NCI-H1092 (cell line): ENCODE measurements around the gene ANKRD33B.
"Not testable (repeated sequence)": the region's sequence is repeated elsewhere in the genome, so short reads cannot be mapped to it uniquely, and the experiment has no call there.

ENCODE experiments used
- DNase-seq: peaks from one replicate; lab custom pipeline; 2025; lab: John Stamatoyannopoulos, UW

Gene ANKRD33B

DNA sequence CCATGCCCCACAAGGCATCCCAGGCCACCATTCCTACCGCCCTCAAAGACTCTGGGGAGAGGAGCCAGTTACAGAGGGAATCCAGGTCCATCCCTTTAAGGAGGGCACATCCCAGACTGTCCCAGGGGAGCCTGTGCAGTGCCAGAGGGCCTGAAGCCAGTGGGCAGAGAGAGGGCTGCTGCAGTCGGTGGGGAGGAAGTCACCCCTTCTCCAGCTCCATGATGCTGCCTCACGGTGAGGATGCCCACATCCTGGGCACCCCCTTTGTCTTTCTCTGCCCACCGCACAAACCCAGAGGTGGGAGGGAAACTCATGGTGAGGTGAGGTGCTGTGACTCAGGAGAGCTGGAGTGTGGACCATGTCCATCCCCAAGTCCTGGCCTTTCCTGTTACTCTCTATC lies 26.2 kb upstream of the ANKRD33B start:
- DNase-seq, result no peak

DNA sequence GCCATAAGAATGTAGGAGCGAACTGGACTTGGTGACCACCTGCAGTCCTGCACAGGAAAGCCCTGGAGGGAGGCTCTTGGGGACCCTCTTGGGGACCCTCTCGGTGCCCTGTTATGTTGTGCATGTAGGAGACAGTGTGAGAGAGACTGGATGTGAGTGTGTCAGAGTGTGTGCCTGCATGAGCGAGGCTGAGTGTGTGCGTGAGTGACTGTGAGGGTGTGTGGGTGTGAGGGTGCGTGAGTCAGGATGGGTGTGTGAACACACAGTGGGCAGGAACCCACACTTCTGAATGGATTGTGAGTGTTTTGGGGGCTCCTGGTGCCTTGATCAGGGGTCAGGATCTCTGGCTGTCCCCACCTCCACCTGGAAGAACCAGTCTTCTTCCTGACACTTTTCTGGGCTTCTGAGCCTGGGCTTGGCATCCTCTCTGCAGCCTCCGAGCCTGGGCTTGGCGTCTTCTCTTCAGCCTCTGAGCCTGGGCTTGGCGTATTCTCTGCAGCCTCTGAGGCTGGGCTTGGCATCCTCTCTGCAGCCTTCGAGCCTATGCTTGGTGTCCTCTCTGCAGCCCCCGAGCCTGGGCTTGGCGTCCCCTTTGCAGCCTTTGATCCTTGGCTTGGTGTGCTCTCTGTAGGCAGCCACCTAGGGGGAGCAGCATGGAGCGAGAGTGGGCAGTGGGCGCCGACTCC lies 25.6 kb upstream of the ANKRD33B start:
- no peak for DNase-seq

DNA sequence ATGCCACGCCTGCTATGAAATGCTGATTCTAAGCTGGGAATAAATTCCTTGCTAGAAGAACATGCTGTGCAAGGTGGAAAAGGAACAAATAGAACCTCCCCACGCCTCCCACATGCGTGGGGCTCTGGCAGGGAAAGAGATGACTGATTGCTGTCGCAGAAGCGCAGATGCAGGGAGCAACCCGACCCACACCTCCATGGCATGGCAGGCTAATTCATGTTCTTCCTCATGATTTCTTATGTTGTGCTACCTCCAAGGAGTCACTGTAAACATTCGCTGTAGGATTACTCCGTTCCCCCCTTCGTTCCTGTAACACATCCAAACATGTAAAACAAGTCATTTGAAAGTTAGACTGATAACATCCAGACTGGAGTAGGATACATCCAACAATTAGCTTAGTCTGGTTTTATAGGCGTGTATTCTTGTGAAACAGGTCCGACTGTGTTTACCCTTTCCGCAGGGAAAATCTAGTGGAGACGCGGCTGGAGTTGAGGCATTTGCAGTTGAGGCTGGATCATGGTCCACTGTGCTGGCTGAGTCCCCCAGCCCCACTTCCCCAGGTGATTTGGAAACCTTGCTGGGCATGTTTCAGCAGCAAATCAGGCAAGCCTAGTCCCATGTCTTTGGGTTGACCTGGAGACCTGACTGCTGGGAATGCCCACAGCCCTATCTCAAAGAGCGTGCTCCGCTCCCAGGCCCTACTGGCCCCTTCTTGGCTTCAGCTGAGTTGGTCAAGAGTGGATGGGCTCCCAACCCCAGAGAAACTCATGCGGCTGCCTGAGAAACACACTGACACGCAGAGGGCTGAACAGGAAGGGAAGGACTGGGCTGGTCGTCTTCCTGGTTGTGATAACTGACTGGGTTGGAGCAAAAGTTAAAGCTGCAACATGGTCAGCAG lies 24.8 kb upstream of the ANKRD33B start:
- DNase-seq, result no peak

DNA sequence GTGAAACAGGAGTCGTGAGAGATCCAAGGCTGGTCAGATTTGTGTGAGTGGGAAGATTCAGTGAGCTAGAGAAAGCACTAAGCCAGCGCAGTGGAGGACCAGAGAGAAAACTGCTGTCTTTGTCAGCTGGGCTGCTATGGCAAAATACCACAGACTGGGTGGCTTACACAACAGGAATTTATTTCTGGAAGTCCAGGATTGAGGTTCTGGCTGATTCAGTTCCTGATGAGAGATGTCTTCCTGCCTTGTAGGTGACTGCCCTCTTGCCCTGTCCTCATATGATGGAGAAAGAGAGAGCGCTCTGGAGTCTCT lies 24.2 kb upstream of the ANKRD33B start:
- DNase-seq, result no peak

DNA sequence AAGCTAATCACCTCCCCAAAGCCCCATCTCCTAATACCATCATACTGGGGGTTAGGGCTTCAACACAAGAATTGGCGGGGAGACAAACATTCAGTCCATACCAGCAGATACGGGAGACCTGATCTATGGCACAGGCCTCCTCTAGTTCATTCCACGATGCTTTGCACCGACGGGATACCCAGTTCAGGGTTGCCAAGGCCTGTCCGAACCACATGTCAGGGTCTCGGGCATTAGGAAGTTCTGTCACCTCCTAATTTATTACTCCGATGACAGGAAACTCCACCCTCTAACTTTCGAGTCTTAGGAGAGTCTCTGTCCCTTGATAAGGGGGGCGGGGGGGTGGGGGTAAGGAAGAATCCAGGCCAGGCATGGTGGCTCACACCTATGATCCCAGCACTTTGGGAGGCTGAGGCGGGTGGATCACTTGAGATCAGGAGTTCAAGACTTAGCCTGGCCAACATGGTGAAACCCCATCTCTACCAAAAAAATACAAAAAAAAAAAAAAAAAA lies 23.8 kb upstream of the ANKRD33B start:
- DNase-seq, result no peak

DNA sequence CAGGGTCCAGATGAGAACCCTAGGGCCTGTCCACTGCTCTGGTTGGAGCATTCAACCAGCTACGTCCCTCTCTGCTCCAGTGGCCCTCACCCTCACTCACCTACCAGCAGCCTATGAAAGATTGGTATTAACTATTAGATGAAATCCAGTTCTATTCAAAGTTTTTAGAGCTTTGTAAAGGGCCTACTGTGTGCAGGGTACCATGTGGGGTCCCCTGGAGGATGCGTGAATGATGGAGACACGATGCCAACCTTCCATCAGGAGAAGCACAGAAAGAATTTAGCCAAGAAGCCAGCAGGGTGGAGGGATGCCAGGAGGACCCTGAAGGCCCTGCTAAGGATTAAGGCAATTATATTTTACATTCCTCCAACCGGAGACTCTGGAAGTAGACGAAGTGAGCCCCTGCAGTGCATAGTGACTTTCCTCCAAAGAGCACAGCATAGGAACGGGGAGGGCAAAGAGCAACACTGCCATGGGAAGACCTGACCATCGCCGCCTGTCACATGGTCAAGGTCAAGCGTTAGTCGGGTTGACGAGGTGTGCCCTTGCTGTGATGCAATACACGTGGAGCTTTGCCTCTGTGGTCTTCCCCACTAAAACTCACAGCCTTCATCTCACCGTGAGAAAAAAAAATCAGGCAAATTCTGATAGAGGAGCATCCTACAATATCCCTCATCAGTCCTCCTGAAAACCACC lies 22.8 kb upstream of the ANKRD33B start:
- no peak for DNase-seq

DNA sequence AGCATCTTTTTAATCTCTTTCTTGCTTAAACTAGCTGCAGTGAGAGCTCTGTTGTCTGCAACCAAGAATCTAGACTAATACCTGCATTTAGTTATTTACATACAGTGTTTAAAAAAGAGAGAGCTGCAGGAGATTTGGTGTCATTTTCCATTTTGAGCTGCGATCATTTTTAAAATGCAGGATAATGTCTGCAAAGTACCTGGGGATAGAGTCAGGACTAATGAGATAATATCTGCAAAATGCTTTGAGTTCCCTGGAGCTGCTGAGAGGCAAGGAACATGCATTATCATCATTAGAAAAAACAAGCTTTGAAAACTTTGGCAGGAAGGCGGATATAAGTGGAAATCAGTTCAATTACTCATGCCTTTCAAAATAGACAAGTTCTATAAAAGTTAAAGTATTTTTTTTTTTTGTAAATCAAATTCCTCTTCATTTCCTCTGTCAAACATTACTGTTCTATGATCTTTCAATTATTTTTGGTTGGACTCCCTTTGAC lies 21.8 kb upstream of the ANKRD33B start:
- DNase-seq, result no peak

DNA sequence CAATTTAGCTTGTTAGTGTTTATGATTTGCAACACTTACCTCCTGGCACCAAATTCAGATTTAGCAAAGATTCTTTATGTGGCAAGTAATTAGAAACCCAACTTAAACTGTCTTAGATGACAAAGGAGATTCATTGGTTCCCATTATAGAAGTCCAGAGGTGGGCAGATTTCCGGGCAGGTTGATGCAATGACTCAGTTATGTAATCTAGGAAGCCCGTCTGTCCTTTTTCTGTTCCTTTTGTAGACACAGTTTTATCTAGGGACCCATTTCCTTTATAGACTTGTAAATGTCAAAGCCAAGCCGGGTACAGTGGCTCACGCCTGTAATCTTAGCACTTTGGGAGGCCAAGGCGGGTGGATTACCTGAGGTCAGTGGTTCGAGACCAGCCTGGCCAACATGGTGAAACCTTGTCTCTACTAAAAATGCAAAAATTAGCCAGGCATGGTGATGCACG lies 20.3 kb upstream of the ANKRD33B start:
- DNase-seq, result no peak

DNA sequence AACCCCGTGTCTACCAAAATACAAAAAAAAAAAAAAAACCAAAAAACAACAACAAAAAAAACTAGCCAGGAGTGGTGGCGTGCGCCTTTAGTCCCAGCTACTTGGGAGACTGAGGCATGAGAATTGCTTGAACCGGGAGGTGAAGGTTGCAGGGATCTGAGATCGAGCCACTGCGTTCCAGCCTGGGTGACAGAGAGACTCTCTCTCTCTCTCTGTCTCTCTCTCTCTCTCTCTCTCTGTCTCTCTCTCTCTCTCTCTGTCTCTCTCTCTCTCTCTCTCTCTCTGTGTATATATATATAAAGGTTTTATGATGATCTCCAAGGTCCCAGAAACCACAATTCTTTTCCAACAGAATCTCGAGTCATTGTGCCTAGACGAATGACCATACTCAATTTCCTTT lies 18.8 kb upstream of the ANKRD33B start:
- DNase-seq, result no peak

DNA sequence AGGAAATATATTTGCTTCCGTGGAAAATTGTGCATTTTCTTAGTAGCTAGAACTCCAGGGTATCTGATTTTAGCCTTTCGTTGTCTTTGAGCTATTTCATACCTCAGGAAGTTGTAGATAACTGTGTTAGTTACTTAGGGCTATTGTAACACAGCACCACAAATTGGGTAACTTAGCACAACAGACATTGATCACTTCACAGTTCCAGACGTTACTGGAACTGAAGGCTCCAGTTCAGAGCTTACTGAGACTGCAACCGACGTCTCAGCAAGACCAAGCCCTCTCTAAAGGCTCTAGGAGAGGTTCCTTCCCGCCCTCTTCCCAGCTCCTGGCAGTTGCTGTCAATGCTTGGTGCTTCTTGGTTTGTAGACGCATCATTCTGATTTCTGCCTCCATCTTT lies 17.7 kb upstream of the ANKRD33B start:
- no peak for DNase-seq

DNA sequence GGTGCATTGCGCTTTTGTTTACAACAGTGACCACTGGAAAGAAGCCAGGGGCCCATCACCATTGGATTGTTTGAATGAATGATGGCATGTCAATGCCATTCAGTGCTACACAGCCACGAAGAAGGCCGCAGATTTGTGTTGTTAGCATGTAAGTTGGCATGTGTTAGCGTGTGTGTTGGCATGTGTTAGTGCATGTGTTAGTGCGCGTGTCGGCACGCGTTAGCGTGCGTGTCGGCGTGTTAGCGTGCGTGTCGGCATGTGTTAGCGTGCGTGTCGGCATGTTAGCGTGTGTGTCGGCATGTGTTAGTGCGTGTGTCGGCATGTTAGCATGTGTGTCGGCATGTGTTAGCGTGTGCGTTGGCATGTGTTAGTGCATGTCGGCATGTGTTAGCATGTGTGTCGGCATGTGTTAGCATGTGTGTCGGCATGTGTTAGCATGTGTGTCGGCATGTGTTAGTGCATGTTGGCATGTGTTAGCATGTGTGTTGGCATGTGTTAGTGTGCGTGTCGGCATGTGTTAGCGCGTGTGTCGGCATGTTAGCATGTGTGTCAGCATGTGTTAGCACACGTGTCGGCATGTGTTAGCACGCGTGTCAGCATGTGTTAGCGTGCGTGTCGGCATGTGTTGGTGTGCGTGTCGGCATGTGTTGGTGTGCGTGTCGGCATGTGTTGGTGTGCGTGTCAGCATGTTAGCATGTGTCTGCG lies 15.3 kb upstream of the ANKRD33B start:
- DNase-seq, result no peak

DNA sequence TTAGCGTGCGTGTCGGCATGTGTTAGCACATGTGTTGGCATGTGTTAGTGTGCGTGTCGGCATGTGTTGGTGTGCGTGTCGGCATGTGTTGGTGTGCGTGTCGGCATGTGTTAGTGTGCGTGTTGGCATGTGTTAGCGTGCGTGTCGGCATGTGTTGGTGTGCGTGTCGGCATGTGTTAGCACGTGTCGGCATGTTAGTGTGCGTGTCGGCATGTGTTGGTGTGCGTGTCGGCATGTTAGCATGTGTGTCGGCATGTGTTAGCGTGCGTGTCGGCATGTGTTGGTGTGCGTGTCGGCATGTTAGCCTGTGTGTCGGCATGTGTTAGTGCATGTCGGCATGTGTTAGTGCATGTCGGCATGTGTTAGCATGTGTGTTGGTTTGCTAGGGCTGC lies 14.8 kb upstream of the ANKRD33B start:
- DNase-seq, result not testable (repeated sequence)

DNA sequence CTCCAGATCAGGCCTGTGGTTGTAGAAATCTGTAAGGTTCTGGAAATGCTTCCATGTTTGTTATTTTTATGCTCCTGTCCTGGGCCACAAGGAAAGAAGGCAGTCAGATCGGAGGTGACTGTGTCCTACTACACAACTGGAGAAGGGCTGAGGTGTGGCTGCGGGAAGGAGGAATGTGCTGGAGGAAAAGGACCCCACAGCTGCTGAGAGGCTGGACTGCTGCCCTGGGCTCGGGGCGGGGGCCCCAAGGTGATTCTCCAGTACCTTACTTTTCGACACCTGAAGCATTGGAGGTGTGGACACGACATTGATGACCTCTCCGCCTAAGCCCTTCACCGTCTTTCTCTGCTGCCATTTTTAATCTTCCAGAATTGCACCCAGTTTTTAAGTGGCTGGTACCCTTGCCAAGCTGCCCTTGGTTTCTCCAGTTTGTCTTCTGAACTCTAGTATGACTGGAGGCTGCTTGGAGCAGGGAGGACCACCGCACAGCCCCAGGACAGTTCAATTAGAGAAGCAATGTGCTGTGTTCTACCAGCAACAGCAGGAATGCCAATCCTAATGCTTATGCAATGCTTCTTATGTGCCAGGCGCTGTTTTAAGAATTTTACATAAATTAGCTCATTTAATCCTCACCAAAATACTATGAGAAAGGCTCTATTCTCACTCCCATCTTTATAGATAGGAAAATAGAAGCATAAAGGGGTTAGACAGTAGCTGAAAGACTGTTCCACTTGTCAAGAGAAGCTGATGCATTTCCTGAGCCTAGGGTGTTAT lies 13.5 kb upstream of the ANKRD33B start:
- DNase-seq, result no peak

DNA sequence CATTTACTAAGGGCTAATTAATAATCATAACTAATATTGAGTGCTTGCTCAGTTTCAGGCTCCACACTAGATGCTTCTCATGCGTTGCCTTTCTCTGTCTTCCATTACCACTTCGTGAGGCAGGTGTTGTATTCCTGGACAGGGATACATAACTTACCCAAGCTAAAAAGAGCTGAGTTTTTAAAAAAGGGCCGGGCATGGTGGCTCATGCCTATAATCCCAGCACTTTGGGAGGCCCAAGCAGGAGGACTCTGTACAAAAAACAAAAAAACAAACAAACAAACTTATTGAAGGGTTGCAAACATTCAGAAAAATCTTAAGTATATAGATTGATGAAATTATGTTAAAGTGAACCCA lies 12.1 kb upstream of the ANKRD33B start:
- no peak for DNase-seq

DNA sequence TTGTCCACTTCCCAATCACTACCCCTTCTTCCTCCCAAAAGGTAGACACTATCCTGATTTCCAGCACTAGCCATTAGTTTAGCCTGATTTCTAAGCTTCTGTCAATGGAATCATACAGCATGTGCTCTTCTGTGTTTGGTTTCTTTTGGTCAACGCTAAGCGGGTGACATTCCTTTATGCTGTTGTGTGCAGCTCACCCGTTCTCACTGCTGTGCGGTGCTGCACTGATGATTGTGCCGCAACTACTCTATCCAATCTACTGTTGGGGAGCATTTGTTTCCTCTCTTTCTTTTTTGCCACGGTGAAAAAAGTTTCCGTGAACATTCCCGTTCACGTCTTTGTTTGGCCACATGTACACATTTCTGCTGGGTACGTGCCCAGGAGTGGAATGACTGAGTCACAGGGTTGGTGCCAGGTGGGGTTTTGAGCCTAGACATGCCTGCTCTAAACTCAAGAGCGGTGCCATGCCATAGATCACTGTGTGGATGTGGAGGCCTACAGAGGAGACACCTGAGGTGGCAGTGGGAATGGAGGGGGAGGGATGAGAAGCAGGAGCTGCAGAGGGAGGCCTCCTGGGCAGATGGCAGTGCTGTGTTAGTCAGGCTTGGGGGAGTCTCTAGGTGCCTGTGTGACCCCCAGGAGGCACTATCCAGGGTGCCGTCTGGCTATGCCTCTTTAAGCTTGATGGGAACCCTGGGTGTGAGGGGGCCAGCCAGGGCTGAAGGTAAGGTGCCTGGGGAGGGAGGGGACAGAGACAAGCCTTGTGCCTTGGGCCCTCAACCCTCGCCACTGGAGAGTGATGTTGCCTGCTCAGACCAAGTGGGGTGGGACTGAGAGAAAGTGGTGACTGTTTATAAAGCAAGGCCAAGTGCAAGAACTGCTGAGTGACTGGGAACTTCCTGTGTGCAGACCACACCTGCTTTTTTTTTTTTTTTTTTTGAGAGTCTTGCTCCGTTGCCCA lies 11.4 kb upstream of the ANKRD33B start:
- no peak for DNase-seq

DNA sequence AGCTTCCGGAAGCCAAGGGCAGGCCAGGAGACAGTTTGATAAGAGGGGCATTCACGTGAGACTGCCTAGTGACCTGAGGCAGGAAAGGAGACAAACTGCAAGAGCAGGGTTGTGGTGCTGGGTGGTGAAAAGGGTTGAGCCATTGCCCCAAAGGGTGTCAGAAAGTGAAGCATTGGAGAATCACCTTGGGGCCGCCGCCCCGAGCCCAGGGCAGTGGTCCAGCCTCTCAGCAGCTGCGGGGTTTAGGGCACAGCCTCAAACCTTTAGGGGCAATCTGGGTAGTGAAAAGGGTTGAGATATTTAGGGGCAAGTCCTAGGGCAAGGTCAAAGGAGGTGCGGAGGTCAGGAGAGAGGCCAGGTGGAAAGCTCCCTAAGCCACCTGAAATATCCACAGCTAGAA lies 10.4 kb upstream of the ANKRD33B start:
- DNase-seq, result no peak

DNA sequence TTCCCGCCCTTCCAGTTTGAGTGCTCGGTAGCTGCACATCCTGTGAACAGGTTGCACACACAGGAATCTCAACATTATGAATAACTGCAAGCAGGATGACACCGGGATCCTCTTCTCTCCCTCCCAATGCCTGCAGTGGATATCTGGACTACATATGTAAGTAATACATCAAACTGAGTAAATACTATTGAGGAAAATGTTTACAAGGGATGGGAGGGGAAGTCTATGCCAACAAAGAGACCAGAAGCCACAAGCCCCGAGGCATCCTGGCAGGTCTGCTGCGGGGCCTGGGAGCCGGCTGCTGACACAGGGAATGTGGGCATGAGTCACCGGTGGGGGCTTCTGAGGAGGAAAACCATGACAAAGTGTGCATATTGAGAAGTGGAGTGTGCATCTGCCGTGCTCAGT lies 8.6 kb upstream of the ANKRD33B start:
- peak; percentile 2 for DNase-seq

DNA sequence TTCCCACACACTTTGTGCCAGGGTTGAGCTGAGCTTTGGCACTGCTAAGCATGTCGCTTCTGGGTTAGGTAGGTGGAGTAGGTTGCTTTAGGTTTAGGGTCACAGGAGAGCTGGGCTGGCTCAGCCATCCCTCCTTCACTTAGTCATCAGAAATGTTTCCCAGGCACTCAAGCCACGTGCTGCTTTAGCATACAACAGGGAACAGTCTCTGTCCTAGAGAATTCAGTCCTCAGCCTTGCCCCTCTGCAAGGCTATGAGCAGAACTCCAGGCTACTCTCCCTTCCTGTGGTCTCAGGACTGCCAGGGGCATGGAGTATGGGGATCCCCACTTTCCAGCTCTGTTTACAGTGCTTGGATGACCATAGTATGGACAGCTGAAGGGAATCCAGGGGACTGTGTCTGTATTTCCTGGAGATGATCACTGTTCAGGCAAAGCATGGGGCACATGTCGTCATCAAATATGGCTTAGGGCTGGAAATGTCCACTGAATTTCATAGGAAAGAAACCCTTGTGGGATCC lies 7.5 kb upstream of the ANKRD33B start:
- no peak for DNase-seq

DNA sequence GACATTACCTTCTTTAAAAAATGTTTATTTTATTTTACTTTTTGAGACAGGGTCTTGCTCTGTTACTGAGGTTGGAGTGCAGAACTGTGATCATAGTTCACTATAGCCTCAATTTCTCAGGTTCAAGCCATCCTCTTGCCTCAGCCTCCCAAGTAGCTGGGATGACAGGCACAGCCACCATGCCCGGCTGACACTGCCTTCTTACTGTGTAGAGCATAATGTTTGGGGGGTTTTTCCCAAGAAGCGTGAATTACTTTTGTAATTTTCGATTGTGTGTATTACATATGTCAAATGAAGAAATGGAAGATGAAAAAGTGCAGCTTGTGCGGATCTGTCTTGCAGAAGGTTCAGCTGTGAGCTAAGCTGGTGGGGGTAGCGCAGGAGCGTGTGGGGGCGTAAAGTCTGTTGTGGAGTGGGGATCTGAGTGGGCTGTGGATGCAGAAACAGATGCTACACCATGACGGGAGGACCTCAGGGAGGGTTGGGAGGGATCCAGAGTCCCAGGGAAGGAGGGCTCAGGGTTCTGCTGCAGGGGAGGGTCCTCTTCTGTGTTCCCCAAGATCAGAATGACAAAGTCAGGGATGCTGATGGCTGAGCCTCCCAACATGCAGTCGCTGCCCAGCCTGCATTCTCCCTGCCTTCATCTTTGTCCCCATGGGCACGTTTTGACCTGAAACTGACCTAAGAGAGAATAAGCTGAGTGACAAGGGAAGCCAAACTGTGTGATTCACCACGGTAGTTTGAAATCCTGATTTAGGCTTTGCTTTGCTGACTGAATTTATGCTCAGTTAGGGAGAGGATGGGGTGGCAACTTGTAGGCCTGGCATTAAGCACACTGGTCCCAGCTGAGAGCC lies 6.8 kb upstream of the ANKRD33B start:
- no peak for DNase-seq
